Activated CD4-positive, alpha-beta T cell treated with anti-CD3 and anti-CD28 coated beads, Interleukin-2, Interleukin-4, amounts not matched to agents 100 ng/mL and 50 ng/mL, durations not matched to agents 16 hours and 8 hours (primary cell): ENCODE data around the gene ETV3L.
A peak's percentile ranks its signal among the peaks of the same experiment; 100 is the strongest.
"Not testable (repeated sequence)": the region's sequence is repeated elsewhere in the genome, so short reads cannot be mapped to it uniquely, and the experiment has no call there.

ENCODE experiments used
- DNase-seq: peaks from one replicate; pipeline ENCODE4 v3.0.0-alpha.2; 2020; ENCODE audit warnings: low spot score

Gene ETV3L

DNA sequence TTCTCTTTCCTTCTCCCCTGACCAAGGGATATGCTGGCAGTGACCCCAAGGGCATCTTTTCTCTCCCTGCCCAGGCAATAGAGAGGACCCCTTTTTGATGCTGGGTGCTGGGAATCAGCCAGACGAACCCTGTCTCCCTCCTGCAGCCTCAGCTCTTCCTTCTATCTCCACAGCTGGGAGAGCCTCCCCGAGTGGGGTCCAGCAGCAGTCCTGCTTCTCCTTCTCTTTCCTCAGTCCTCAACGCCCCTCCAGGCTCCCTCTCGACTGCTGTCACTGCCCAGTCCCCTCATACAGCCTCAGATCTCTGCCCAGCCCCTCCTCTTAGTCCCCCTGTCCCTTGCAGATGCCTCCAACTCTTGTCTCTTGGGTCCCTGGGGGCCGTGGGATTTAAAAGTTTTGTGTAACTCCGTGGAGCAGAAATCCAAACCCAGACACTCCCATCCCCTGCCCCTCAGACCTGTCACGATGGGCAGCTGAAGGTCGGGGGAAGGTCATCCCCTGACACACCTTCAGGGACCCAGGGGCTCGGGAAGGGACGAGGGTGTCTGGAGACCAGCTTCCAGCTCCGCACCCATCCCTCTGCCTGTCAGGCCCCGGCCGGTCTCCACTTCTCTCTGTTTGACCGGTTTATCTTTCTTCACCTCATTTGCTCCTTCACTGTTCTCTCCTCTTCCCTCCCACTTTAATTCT, 5.8 kb upstream of the ETV3L start:
- no peak for DNase-seq

DNA sequence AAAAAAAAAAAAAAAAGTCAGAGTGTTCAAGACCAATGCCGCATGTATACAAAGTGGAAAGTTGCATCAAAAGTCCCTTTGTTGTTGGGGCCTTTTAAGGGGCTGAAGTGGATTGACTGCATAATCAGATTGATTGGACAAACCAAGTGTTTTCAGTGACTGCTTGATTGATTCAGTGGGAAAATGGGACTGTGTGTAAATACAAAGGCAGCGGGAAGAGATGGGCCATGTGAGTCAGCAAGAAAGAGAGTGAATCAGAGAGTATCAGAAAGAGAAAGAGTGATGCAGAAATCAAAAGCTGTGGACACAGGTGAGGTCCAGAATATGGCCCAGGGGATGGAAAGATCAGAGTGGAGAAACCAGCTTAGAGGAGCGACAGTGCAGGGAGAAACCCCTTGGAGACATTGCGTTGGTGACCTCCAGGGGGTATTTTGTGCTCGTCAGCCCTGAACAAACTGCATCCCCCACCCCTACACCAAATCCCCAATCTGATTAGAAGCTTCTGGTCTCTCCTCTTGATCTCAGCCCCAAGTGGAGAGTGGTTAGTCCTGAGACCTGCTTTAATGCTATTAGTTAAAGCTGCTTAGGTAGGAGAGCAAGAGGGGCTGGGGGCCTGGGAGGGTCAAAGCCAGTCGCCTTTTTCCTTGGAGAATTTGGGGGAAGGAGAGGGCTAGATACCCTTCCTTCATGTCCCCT, 5.1 kb upstream of the ETV3L start:
- no peak for DNase-seq

DNA sequence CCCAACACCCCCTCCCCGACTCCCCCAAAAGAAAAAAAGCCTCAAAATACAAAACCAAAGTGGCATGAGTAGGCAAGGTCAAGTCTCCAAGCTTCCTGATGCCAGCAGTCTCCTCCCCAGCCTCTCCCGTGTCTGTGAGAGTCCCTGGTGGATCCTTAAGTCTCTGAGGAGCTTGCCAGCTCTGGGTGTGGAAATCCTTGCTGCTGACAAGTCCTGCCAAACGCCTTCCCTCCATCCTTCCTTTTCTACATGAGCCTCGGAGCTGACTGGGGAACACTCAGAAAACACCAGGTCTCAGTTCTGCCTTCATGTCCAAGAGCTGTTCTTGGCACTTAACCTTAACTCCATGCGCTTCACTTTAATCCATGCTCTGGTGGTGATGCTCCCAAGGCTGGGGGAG, 3.7 kb upstream of the ETV3L start:
- DNase-seq = no peak

DNA sequence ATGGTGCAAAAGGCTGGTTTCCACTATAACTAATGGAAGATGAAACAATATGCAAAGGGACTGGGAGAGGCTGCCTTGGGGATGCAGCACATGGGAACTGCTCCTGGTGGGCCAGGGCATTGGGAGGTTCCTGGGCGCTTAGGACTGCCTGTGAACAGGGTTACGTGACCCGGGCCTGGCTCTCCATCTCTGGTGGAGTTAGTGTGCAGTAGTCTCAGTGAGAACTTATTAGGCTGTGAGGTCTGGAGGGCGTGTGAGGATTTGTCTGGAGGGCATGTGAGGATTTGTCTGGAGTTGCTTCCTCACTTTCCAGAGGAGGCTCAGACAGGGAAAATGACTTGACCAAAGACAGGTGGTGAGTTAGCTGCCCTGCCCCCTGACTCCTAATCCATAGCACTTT, 1.5 kb upstream of the ETV3L start:
- no peak for DNase-seq

DNA sequence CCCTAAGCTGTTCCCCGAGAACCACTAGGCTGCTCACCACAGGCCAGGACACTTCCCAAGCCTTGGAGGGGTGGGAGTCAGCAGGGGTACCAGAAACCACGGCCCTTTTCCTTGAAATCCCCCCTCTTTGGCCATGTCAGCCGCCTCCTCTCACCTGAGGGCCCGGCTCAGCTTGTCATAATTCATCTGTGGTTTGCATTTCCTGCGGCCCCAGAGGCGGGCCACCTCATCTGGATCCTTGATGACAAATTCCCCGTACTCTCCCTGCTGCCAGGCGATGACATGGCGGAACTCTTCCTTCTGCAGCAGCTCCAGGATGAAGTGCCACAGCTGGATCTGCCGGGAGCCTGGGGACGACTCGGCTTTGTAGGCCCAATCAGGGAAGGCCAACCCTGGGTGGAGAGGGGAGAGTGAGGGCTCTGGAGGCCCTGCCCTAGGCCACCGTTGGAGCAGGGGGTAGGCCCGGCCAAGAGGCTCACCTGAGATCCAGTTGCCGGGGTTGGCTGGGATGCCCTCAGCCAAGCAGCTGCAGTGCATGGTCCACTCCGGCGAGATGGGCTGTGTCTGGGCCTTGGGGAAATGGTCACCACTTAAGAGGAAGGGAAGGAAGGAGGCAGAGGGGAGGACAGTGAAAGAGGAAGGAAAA, 498 bp downstream of the ETV3L start:
- not testable (repeated sequence) for DNase-seq

DNA sequence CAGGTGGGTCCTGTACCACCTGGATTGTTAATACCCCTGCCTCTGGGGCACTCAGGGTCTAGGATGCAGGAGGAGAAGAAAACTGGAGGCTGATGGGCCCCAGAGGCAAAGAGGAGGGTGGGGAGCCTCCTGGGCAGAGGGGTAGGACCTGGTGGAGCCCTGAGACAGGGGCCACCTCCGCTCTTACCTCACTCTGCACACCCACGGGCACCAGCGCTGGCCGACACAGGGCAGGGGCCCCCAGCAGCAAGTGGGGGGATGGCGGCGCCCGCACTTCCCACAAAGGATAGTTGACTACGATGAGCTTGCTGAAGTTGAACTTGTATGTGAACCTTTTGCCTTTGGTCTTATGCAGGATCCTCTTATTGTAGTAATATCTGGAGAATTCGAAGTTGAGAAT, 1.1 kb downstream of the ETV3L start:
- DNase-seq = no peak

DNA sequence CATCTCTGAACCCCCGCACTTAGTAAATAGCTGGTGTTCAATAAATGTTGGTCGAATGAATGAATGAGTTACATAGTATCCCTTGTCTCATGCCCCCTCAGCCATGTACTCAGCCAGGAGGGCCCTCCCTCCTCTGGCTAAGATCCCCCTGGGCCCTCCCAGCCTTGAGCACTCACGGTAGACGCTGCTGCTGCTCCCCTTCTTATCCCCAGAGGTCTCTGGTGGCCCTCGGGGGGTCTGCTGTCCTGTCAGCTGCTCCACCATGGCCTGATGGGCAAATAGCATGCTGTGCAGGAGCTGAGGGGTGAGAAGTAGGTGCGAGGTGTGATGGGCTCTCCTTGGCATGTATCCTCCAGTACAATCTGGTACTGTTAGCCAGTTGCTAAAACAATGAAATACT, 1.9 kb downstream of the ETV3L start:
- DNase-seq = no peak

DNA sequence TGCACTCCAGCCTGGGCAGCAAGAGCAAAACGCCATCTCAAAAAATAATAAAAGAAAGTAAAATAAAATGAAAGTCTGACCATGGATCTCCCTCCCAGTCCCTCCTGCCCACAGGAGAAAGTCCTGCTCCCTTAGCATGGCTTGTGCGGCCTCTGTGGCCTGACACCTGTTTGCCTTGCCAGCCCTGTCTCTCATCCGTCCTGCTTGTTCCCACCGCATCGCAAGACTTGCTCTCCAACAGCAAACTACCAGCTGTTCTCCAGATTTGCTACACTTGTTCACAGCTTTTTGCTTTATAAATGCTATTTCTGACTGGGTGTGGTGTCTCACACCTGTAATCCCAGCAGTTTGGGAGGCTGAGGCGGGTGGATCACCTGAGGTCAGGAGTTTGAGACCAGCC, 2.7 kb downstream of the ETV3L start:
- DNase-seq = no peak

DNA sequence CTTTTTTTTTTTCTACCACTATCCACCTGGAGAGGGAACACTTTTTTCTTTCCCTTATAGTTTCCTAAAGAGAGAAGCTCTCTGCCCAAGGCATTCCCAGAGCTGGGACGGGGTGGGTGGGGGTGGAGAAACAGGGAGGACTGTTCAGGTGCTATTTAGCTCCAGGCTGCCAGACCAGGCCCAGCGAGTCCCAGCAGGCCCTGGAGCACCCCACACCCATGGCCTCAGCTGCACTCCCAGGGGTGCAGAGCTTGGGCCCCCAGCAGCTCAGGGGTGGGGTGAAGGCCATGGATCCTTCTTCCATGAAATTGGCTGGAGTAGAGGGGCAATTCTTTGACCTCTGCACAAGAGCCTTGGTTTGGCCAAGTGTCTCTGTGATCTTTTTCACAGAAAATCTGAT, 4.1 kb downstream of the ETV3L start:
- no peak for DNase-seq

DNA sequence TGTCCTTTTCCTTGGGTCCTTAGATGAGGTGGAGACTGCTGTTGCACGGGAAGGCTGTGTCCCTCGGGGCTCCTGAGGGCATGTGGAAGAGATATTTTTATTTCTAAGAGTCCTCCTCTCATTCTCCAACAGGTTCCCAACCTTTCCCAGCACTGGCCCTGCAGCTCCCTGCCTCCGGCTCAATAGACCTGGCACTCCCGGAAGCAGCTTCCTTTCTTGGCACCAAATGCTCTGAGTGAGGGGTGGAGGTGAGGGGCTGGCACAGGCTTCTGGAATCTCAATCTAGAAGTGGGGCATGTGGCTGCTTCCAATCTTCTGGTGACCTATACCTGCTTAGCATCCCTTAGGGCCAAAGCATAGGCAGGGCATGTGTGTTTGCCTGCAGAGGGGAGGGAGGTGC, 4.5 kb downstream of the ETV3L start:
- no peak for DNase-seq

DNA sequence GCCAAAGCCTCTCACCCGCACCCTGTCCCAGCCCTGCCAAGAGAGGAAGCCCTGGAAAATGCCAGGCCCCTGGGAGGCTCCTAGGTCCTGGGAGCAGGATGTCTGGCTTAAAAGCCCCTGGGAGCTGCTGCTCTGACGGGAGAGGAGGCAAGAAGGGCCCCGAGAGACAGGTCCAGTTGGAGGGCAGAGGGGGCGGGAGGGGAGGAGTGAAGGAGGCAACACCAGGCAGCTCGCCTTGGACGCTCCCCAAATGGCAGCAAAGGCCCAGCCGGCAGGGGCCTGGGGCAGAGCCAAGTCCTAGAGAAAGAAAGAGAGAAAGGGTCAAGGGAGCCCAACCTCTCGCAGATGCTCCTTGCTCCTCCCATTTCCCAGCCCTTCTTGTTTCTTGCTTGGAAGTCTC, 6.8 kb downstream of the ETV3L start:
- DNase-seq = no peak

DNA sequence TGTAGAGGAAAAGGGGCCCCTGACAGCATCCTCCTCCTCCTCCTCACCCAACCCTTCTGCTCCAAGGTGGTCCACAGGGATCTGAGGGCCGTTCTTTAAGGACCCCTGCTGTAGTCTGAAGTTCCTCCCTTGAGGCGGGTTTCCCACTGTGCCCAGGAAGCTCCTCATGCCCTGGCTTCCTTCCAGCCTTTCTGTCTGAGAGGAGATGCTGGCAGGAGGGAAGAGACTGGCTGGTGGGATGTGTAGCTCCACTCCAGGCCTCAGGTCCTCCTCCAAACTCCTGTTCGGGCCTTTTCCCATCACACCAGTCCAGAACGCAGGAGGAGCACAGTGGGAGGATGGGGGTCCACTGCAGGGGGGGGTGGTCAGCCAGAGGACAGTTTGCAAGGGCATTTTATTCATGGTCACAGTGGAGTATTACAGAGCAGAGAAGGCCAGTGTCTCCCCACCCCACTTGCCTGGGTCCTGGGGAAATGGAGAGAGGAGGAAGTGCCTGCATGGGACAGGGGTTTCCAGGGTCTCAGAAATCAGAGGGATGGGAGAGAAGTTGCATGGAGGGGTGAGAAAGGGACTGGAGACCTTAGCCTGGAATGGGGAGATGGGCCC, 7.8 kb downstream of the ETV3L start:
- no peak for DNase-seq

DNA sequence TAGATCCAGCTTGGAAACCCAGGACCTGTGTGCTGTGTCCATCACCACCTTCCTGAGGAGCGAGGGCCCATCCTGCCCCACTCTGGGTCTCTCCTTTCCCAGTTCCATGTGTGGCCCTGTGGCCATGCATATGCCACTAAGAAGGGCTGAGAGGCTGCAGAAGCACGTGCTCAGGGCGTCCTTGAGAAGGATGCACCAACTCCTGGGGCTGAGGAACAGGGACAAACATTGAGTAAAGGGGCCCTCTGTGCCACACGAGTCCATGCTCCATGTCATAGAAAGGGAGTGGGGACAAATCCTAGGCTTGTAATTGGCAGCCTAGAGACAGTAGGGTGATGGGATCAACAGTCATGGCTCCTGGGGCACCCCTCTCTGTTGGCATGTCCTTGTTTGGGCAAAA, 8.4 kb downstream of the ETV3L start:
- DNase-seq = no peak

DNA sequence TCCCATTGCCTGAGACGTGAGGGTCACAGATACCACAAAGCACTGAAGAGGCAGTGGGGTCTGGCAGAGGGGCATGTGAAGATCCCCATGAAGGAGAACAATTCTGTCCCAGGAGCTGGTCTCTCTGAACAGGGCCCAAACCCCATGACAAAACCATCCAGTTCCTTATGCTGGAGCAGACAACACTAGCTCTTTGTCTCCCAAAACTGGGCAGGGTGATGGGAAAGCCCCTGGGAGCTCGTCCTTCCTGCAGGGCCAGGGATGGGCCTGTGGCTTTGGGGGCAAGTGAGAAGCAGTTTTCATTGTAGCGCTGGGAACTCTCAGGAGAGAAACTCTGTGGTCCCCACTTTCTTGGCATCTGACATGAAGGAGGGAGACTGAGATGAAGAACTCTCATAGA, 8.8 kb downstream of the ETV3L start:
- no peak for DNase-seq

DNA sequence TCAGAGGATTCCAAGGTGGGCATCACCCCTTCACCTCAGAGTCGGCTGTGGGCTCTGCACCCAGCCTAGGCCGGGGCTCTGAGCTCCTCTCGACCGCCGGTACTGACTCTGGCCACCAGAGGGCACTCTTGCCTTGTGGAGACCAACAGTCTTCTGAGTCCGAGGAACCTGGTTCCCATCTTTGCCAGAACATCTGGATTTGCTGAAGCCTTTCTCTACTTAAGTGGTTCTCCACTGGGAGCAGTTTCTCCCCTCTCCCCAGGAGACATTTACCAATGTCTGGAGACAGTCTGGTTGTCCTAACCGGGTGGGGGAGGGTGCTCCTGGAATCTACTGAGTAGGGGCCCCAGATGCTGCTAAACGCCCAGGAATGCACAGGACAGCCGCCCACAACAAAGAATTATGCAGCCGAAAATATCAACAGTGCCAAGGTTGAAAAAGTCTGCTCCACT, 9.4 kb downstream of the ETV3L start:
- peak; percentile 86 for DNase-seq

DNA sequence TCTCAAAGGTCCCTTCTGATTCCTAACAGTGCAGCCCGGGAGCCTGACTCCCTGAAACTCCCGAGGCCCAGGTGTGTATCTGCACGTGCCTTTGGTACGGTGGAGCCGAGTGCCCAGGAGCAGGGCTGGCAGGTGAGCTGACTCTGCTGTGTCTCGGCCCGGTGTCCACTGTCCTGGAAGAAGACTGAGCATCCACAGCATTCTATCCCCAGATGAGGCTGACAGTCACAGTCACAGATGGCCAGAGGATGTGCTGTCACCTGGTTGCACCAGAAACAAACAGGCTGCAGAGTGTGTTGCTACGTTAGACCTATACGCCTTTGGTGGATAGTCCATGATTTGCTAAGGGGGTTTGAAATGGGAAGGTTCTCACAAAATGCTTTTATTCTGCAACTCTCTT, 9.8 kb downstream of the ETV3L start:
- no peak for DNase-seq

DNA sequence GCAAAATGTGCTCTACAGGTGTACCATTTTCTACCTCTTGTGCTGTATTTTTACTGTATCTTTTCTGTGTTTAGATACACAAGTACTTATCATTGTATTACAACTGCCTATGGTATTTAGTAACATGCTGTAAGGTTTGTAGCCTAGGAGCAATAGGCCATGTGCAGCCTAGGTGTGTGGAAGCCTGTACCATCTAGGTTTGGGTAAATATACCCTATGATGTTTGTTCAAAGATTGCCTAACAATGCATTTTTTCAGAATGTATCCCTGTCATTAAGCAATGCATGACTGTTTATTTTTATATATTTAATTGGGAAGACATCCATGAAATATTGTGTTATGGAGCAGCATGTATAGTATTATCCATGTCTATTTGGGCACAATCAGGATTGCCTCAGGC, 11.0 kb downstream of the ETV3L start:
- DNase-seq = no peak

DNA sequence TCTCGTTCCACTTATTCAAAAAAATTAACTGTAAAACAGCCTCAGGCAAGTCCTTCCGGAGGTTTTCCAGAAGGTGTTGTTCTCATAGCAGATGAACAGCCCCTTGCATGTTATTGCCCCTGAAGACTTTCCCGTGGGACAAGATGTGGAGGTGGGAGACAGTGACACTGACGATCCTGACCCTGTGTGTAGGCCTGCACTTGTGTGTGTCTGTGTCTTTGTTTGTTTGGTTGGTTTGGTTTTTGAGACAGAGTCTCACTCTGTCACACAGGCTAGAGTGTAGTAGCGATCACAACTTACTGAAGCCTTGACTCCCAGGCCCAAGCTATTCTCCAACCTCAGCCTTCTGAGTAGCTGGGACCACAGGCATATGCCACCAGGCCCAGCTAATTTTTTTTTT, 12.6 kb downstream of the ETV3L start:
- DNase-seq = no peak

DNA sequence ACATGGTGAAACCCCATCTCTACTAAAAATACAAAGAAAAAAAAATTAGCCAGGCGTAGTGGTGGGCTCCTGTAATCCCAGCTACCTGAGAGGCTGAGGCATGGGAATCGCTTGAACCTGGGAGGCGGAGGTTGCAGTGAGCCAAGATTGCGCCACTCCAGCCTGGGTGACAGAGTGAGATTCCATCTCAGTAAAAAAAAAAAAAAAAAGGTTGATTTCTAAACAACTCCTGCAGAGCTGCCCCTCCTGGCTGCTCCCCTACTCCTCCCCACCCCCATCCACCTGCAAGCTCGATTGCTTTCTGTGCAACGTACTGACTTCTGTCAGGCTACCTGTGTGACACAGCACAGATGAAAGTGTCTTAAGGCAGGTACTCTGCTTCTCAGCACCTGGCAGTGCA, 13.3 kb downstream of the ETV3L start:
- no peak for DNase-seq

DNA sequence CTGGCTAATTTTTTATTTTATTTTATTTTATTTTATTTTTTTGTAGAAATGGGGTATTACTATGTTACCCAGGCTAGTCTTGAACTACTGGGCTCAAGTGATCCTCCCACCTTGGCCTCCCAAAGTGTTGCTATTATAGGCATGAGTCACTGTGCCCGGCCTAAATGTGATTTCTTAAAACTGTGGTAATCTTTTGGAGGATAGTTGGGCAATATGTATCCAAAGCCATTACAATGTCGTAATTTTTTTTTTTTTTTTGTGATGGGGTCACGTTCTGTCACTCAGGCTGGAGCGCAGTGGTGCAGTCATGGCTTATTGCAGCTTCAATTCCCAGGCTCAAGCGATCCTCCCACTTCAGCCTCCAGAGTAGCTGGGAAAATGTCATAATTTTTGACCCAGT, 14.2 kb downstream of the ETV3L start:
- no peak for DNase-seq

DNA sequence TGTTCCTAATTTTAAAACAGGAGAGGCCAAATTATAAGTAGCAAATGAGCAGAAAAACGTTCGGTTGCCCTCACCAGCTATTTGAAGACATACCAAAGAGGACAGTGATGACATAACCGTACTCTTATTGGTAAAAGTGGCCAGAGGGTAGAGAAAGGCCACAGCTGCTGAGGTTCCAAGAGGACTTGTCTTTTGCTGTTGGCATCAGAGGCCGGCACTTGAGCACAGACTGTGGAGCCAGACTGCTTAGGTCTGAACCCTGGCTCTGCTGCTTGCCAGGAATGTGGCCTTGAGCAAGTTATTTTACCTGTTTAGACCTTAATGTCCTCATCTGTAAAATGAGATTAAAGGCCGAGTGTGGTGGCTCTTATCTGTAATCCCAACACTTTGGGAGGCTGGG, 14.9 kb downstream of the ETV3L start:
- DNase-seq = no peak

DNA sequence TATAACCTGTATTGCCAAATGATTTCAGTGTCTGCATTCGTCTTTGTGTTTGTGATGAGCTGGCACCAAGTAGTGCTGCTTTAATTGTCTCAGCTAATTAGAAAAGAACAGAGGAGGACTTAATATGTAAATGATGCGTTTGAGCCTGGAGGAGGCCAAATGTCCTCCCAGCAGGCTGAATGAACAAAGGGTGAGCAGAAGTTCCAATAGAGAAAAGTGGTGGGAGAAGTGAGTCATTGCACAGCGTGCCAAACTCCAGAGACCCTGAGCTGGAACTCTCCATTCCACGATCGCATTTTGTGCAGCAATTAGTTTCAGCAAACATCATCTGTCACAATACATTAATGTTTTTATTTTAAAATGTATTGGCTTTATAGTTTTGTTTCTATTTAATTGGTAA, 17.9 kb downstream of the ETV3L start:
- DNase-seq = no peak

DNA sequence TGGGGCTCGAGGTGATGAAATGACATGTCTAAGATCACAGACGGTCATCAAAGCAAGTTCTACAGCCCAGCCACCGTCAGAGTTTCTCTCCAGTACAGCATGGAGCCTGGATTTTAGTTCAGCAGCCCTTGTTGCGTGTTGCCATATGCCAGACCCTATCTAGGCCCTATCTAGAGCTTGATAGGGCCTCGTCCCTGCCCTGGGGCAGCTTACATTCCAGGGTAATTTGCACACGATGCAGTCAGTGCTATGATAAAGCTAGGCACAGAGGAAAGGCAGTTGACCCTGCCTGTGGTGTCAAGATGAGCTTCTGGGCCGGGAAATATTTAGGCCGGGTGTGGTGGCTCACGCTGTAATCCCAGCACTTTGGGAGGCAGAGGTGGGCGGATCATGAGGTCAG, 18.9 kb downstream of the ETV3L start:
- no peak for DNase-seq
